Cortex of kidney (tissue), 1 donor: Measurements from ENCODE around the gene PCDH10.

Source experiments
- DNase-seq: peaks from one replicate; lab custom pipeline; 2025; lab: John Stamatoyannopoulos, UW

Gene PCDH10

DNA sequence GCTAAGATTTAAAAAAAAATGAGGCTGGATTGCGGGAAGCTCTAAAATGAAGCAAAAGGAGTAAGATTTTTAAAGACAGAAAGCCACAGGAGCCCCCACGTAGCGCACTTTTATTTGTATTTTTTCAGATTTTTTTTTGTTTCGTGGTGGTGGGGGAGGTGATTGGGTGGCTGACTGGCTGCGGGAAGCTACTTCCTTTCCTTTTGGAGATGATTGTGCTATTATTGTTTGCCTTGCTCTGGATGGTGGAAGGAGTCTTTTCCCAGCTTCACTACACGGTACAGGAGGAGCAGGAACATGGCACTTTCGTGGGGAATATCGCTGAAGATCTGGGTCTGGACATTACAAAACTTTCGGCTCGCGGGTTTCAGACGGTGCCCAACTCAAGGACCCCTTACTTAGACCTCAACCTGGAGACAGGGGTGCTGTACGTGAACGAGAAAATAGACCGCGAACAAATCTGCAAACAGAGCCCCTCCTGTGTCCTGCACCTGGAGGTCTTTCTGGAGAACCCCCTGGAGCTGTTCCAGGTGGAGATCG lies 908 bp downstream of the PCDH10 start:
- DNase-seq = no peak

DNA sequence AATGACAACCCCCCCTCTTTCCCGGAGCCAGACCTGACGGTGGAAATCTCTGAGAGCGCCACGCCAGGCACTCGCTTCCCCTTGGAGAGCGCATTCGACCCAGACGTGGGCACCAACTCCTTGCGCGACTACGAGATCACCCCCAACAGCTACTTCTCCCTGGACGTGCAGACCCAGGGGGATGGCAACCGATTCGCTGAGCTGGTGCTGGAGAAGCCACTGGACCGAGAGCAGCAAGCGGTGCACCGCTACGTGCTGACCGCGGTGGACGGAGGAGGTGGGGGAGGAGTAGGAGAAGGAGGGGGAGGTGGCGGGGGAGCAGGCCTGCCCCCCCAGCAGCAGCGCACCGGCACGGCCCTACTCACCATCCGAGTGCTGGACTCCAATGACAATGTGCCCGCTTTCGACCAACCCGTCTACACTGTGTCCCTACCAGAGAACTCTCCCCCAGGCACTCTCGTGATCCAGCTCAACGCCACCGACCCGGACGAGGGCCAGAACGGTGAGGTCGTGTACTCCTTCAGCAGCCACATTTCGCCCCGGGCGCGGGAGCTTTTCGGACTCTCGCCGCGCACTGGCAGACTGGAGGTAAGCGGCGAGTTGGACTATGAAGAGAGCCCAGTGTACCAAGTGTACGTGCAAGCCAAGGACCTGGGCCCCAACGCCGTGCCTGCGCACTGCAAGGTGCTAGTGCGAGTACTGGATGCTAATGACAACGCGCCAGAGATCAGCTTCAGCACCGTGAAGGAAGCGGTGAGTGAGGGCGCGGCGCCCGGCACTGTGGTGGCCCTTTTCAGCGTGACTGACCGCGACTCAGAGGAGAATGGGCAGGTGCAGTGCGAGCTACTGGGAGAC lies 1.6 kb downstream of the PCDH10 start:
- DNase-seq = no peak

DNA sequence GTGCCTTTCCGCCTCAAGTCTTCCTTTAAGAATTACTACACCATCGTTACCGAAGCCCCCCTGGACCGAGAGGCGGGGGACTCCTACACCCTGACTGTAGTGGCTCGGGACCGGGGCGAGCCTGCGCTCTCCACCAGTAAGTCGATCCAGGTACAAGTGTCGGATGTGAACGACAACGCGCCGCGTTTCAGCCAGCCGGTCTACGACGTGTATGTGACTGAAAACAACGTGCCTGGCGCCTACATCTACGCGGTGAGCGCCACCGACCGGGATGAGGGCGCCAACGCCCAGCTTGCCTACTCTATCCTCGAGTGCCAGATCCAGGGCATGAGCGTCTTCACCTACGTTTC lies 2.2 kb downstream of the PCDH10 start:
- no peak for DNase-seq

DNA sequence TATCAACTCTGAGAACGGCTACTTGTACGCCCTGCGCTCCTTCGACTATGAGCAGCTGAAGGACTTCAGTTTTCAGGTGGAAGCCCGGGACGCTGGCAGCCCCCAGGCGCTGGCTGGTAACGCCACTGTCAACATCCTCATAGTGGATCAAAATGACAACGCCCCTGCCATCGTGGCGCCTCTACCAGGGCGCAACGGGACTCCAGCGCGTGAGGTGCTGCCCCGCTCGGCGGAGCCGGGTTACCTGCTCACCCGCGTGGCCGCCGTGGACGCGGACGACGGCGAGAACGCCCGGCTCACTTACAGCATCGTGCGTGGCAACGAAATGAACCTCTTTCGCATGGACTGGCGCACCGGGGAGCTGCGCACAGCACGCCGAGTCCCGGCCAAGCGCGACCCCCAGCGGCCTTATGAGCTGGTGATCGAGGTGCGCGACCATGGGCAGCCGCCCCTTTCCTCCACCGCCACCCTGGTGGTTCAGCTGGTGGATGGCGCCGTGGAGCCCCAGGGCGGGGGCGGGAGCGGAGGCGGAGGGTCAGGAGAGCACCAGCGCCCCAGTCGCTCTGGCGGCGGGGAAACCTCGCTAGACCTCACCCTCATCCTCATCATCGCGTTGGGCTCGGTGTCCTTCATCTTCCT lies 2.7 kb downstream of the PCDH10 start:
- DNase-seq = no peak

DNA sequence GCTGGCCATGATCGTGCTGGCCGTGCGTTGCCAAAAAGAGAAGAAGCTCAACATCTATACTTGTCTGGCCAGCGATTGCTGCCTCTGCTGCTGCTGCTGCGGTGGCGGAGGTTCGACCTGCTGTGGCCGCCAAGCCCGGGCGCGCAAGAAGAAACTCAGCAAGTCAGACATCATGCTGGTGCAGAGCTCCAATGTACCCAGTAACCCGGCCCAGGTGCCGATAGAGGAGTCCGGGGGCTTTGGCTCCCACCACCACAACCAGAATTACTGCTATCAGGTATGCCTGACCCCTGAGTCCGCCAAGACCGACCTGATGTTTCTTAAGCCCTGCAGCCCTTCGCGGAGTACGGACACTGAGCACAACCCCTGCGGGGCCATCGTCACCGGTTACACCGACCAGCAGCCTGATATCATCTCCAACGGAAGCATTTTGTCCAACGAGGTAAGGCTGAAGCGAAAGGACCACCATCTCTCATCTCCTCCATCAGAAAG lies 3.3 kb downstream of the PCDH10 start:
- no peak for DNase-seq

DNA sequence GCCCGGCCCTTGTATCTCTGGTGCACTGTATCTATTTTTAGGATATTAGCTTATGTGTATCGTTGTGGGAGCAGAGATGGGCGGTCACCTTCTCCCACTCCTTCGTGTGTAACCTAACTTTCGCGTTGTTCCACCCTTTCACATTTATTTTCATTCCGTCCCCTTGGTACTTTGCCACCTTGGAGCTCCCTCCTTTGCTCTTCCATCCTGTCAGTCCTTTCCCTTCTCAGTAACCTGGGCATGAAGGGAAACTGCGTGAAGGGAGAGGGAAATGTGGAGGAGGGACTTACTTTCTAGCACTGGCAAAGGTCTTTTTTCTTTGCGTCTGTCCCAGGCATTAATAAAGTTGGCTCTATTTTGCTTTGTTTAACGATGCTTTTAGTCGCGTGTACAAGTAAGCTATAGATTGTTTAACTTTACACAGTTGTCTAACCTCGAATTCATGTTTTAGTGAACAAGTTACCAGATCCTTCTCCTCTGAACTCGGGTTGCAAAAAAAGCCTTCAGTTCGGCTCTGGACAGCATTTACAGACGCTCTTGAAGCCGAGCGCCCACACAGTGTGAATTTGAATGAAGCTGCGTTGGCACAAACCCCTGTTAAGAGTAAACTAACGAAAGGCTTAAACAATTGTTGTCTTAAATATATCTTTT lies 3.9 kb downstream of the PCDH10 start:
- DNase-seq = no peak

DNA sequence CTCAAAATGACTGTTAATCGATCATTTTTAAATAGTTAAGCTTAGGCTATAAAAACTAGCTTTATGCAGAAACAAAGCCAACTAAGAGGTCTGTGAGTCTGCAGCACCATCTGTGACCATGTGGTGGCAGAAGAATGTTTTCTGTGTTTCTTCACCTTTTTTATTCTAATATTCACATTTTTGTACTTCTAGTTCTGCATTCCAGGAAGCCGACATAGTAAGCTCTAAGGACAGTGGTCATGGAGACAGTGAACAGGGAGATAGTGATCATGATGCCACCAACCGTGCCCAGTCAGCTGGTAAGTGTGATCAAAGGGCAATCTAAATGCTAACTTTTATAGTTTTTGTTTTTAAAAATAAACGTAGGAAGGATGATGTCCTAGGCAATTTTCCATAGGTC lies 5.6 kb downstream of the PCDH10 start:
- no peak for DNase-seq

DNA sequence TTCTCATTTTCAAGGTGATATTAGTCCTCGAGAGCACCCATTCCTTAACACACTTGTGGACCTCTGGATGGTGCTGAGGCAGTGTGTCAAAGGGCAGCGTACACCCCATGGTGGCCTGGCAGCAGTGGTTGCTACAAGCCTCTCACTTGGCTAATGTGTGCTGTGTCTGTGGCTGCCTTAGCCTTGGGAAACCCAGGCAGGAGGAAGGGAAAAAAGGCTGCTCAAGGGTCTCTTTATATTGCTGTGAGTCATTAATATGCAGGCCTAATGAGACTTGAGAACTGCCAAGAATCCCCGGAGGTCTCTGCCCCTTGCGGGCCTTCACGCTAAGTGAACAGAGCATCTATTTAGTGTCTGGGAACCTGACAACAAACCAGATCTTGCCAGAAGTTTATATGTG lies 7.0 kb downstream of the PCDH10 start:
- DNase-seq = no peak

DNA sequence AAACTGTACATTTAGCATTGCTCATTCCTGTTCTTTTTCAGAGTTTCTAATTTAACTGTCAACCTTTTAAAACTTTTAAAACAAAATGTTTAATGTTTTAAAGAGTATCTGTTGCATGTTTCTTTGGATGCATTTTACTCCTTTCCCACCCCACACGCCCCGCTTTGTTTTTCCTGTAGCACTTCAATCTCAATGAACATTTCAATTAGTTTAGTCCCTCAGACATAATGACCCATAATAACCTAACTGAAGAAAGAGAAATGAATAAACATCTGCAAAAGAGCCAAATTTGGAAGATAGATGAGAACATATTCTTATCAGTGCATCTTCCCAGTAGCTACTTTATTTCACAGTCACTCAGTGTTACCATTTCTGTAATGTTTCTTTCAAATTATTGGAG lies 7.5 kb downstream of the PCDH10 start:
- no peak for DNase-seq

DNA sequence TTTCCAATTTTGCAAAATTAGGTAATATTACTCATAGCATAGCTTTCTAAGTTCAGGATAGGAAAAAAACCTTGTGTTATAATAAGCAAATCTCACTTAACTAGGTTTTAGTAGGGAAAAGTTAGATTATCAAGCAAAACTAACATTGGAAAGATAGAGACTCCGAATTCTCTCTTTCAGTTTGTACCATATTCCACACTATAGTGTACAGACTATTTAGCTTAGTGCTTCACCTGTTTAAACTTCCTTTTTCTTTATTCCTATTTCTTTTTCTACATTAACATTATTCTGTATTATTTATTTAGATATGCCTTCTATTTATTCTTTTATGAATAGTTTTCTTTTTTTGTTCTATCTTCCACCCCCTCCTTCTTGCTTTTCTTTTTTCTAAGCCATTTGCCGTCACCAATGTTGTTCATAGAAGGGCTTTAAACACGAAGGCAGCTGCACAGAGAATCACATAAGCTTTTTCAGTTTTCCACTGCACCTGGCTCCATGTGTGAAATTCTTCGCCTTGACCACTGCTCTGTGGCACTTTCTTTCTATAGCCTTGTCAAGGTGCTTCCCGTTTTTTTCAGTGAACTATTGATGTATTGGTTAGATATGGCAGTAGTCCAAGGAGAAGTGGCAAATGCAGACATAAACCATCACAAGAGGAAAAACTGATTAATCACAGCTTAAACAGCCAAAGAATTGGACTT lies 8.5 kb downstream of the PCDH10 start:
- no peak for DNase-seq

DNA sequence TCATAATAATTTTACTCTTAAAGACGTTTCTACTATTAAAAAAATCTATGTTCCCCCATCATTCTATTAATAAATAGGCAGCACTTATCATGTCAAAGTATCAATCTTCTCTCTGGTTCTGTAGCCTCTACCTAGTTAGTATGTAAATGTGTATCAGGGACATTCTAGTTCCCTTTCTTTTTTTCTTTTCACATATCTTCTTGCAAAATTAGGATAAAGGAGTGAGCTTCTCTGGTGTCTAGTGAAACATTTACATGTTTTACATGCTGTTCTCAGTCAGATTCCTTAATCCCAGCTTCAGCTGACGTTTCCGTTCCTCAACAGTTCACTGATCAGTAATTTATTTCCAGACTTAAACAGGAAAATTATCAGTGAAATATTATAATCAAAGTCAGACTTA lies 11.8 kb downstream of the PCDH10 start:
- DNase-seq = no peak

DNA sequence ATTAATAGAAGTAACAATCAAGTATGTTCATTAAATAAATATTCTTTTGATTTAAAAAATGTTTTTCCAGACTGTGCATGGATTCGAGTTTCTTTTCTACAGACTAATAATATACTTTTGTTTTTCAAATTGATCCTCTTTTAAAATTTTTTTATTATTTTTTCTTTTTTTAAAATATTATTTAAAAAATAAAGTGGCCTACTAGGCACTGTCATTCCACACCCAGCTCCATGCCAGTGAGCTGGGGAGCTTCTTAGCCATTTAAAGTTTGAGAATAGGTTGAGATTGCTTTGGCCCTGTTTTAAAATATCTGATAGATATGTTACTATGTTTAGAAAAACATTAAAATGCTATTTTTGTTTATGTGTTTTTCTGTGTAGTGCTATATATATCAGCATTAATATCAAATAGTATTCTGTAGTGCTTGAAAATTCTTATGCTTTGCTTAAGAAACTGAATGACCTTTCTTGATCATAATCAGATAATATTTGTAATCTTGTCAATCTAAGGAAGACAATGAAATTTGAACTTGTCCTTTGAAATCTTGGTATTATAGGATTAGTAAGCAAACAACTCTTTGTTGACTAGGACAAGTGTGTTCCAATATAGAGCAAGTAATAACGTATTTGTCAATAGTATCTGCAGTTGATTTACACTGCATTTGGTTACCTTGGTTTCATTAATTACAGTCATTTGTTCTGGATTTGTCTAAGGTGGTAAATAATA lies 12.6 kb downstream of the PCDH10 start:
- no peak for DNase-seq

DNA sequence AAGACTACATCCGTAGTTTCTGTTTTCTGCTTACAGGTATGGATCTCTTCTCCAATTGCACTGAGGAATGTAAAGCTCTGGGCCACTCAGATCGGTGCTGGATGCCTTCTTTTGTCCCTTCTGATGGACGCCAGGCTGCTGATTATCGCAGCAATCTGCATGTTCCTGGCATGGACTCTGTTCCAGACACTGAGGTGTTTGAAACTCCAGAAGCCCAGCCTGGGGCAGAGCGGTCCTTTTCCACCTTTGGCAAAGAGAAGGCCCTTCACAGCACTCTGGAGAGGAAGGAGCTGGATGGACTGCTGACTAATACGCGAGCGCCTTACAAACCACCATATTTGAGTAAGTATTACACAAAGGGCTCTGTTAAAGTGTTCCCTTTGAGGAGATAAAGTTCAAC lies 13.8 kb downstream of the PCDH10 start:
- DNase-seq = no peak

DNA sequence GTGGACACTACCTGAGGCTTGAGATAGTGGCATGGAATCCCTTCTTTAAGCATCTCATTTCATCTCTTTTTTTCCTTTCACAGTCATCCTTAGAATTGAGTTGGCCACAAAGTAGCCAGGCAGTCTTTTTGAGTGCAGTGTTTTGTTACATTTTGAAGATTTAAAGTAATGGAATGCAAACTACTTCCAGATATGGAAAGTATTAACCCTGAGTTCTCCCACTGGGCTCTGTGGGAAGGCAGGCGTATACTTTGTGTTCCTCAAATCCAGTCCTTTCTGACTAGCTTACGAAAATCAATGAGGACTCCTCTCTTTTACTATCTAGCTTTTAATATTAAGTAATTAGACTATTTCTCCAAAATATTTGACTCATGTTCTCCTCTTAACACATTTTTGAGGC lies 29.9 kb downstream of the PCDH10 start:
- no peak for DNase-seq

DNA sequence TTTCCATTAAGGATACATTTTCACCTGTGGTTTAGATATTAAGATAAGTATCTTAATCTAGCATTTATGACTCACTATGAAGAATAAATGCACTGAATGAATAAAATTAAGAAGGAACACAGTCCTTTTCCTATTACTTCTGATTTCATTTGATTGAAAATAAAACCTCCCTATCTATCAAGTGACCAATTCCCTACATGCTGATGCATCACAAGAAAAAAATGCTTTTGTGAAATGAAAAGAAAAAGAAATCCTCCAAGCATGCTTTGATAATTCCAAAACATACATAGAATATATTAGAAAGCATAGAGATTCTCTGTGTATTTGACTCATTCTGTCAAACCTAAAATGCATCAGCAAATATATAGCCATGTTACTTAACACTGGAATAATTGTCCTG lies 37.1 kb downstream of the PCDH10 start:
- no peak for DNase-seq

DNA sequence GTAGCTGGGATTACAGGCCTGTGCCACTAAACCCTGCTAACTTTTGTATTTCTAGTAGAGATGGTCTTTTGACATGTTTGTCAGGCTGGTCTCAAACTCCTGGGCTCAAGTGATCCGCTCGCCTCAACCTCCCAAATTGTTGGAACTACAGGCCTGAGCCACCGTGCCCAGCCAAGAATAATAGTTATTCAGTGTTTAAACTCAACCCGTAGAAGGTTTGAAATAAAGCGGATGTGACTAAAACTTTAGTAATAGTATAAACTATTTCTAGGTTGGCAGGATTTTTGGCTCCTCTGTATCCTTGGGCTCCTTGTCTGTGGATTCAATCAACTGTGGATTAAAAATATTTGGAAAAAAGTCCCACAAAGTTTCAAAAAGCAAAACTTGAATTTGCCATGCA lies 37.8 kb downstream of the PCDH10 start:
- no peak for DNase-seq

DNA sequence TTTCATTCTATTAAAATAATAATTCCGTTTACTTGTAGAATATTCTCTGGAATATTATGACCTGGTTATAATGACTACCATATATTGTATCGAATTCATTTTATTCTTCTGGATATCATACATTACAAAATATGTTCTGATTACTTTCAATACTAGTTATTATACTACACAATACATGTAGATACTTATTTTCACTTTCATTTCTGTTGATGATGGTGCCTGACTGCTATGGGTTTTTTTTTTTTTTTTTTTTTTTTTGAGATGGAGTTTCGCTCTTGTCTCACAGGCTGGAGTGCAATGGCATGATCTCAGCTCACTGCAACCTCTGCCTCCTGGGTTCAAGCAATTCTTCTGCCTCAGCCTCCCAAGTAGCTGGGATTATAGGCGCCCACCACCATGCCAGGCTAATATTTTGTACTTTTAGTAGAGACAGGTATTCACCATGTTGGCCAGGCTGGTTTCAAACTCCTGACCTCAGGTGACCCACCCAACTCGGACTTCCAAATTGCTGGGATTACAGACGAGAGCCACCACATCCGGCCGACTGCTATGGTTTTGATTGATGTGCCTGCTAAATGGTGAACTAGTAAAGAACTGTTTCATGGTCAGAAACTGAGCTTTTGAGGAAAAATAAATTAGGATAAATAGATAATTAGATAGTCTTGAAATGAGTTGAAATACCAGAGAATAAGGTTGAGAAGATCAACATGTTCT lies 39.5 kb downstream of the PCDH10 start:
- DNase-seq = no peak

DNA sequence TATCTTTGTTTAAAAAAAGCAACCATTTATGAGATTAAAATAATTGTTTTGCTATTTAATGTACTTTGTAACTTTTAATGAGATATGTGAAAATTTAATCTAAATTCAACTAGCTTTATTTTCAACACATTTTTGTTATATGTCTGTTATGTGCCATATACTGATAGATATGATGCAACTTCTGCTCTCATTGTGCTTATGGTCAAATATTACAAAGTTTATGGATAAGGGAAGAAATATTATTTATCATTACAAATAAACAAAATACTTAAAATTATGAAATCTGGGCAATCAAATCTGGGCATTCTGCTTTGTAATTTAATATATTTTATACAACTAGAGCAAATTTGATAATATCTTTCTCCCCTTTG lies 40.0 kb downstream of the PCDH10 start:
- DNase-seq = no peak

DNA sequence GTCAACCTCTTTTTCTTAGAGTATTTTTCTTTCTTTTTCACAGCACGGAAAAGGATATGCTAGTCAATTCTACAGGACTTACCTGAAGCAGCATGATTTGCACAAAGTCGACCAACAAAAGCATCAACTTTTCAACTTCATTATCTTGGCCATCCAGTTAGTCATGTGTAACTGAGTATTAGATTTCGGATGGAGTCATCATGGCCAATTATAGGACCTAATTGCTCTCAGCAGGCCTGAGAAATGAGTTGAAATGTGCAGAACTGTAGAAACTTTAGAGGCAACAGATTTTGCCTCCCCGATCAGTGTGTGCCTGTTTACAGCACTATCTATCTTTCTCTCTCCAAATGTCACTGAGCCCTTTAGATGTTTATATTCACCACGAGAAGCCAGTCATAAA lies 41.0 kb downstream of the PCDH10 start:
- DNase-seq = no peak

DNA sequence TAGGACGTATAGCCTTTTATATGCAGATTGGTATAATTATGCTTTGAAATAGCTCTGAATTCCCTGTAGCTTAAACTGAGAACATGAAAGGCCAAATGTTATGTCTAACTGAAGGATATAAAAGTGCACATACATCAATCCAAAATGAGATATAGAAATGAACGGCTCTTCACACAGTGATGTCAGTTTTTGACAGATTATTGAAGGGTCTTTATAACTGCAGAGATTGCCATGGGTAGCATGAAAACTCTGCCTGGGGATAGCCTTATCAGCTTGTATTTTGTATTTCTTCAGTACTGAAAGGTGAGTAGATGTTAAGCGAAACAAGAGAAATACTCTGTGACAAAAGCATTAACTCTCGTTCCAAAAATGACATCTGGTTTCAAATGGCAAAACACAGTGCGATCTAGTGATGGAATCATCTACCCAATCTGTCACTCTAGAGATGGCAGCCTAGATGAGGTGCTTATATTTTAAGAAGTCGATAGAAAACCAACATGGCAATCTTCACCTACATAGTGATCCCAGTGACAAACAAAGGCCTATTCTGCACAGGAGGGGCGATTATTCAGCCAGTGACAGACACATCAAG lies 59.7 kb downstream of the PCDH10 start:
- no peak for DNase-seq

DNA sequence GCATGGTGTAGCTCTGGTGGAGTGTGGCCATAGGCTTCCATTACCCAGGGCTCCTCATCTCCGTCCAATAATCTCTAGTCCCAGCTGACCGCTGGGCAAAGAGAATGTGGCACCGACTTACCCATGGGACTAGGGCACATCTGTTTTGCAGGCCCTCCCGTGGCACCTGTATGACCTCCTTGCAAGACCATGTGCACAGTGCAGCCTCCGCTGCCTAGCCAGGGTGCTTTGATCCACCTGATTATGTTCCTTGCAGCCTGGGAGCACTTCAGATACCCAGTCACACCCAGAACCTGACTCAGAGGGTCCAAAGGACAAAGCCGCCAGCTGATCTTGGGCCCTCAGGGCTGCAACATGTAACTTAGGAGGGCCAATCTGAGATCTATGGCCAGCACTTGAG lies 84.8 kb downstream of the PCDH10 start:
- no peak for DNase-seq
